ENCODE data around the gene DNAH2.

DNA sequence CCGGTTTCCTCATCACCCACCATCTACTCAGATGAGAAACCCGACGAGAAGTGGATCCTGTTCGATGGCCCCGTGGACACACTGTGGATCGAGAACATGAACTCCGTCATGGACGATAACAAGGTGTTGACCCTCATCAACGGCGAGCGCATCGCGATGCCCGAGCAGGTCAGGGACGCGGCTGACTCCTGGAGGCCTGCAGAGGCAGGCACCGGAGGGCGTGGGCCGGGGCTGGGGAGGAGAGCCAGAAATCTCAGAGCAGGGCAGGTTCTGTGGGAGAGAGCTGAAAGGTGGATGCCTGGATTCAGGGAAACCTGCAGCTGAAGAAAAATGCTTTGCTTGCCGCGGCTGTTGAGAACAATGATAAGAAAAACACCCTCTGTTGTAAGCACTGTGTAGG lies 69.3 kb downstream of the DNAH2 start:
- TF ChIP-seq, protein P1, sequence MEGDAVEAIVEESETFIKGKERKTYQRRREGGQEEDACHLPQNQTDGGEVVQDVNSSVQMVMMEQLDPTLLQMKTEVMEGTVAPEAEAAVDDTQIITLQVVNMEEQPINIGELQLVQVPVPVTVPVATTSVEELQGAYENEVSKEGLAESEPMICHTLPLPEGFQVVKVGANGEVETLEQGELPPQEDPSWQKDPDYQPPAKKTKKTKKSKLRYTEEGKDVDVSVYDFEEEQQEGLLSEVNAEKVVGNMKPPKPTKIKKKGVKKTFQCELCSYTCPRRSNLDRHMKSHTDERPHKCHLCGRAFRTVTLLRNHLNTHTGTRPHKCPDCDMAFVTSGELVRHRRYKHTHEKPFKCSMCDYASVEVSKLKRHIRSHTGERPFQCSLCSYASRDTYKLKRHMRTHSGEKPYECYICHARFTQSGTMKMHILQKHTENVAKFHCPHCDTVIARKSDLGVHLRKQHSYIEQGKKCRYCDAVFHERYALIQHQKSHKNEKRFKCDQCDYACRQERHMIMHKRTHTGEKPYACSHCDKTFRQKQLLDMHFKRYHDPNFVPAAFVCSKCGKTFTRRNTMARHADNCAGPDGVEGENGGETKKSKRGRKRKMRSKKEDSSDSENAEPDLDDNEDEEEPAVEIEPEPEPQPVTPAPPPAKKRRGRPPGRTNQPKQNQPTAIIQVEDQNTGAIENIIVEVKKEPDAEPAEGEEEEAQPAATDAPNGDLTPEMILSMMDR (IDR thresholded peaks at IDR 0.05 in 2 of 3, conservative IDR thresholded peaks at IDR 0.05 in 1 of 3; ENCODE audit: borderline replicate concordance in 1 of 3, insufficient read depth in 1 of 3, low read depth in 2 of 3, low read length in 2 of 3): no peak
- TF ChIP-seq POLR2A (IDR thresholded peaks at IDR 0.05; ENCODE audit: borderline replicate concordance, extremely low read depth, insufficient read depth, insufficient read length) (no peak), TCF7L2 (IDR thresholded peaks at IDR 0.05; ENCODE audit: borderline replicate concordance, extremely low read depth, insufficient read depth, insufficient read length) (no peak), ZFX (IDR thresholded peaks at IDR 0.05) (no peak), EZH2phosphoT487 (IDR thresholded peaks at IDR 0.05; ENCODE audit: borderline replicate concordance) (no peak), CEBPB (IDR thresholded peaks at IDR 0.05; ENCODE audit: low read depth) (no peak), POLR2AphosphoS5 (IDR thresholded peaks at IDR 0.05; ENCODE audit: low read depth, low read length) (no peak)
